Astrocyte (in vitro differentiated cells and primary cell): ENCODE results near the gene DCDC2B.

ENCODE experiments used
- CTCF ChIP-seq: IDR thresholded peaks from 2 replicates; pipeline ENCODE4 v1.5.1; 2011; ENCODE audit warnings: low read depth, mild to moderate bottlenecking, inconsistent platforms, low read length, moderate library complexity; ENCODE audit not compliant: insufficient read depth
- EZH2 ChIP-seq: IDR thresholded peaks from 2 replicates; pipeline ENCODE4 v1.6.1; 2012; ENCODE audit warnings: mild to moderate bottlenecking, low read length, inconsistent platforms; ENCODE audit not compliant: insufficient read depth

- TF ChIP-seq CTCF (no peak), EZH2 (no peak)
Measured at GRCh38 chr1:32180186-32181060, 28.5 kb upstream of the DCDC2B start.
